LNCaP clone FGC (cell line): ENCODE measurements around the gene KLK2.

ENCODE experiments used
- DNase-seq: peaks from one replicate; pipeline ENCODE4 v3.0.0-alpha.2; 2011; ENCODE audit warnings: low read depth
- H3K4me3 ChIP-seq: 2 replicates; pipeline ENCODE4 v1.5.1; 2011; ENCODE audit warnings: mild to moderate bottlenecking, low read depth, low read length, control low read depth
- CTCF ChIP-seq: IDR thresholded peaks from 2 replicates; pipeline ENCODE4 v1.5.1; 2012; ENCODE audit warnings: mild to moderate bottlenecking; ENCODE audit not compliant: control insufficient read depth, insufficient read depth; ENCODE audit errors: extremely low read depth

The KLK2 gene

GRCh38 chr19:50909240-50910070 lies 36.2 kb downstream of the KLK2 start:
- peak; percentile 82 for DNase-seq
- H3K4me3 ChIP-seq: peak overlapping the region; percentile 95
- no peak for TF ChIP-seq CTCF

- no peak overlapping the region for H3K4me3 ChIP-seq
- DNase-seq: no peak
- no peak for TF ChIP-seq CTCF
Observed at GRCh38 chr19:50910722-50911121, 37.5 kb downstream of the KLK2 start.

- DNase-seq: no peak
- H3K4me3 ChIP-seq: no peak within 1 kb of the TSS
- TF ChIP-seq CTCF: no peak
Observed at GRCh38 chr19:50911206-50912101, 38.2 kb downstream of the KLK2 start, which contains the start of gene KLK4. Gene KLK4, minus strand, starts transcription at chr19:50911395. Its CDS starts 657 bp downstream, at chr19:50910738.

- no peak overlapping the region for H3K4me3 ChIP-seq
- DNase-seq: no peak
- TF ChIP-seq CTCF: no peak
Observed at GRCh38 chr19:50912102-50912599, 38.9 kb downstream of the KLK2 start.

GRCh38 chr19:50912727-50913716 lies 39.8 kb downstream of the KLK2 start:
- no peak for DNase-seq
- no peak overlapping the region for H3K4me3 ChIP-seq

More at GRCh38 chr19:50912727-50913716, 39.8 kb downstream of the KLK2 start:
- TF ChIP-seq CTCF: no peak
